Activated naive CD4-positive, alpha-beta T cell treated with Interleukin-2 at 50 U/mL for 16 hours (primary cell): ENCODE data around the gene GRPEL1.

ENCODE experiments used
- DNase-seq: peaks from one replicate; pipeline ENCODE4 v3.0.0-alpha.2; 2020

GRPEL1 gene

GRCh38 chr4:7021355-7021754 lies 46.5 kb downstream of the GRPEL1 start:
- DNase-seq: no peak

- no peak for DNase-seq
These were observed 47.0 kb downstream of the GRPEL1 start for GRCh38 chr4:7020856-7021255.

- no peak for DNase-seq
These were observed 47.6 kb downstream of the GRPEL1 start for GRCh38 chr4:7020290-7020689.

GRCh38 chr4:7019367-7019766 lies 48.5 kb downstream of the GRPEL1 start:
- no peak for DNase-seq

- no peak for DNase-seq
These were observed 49.6 kb downstream of the GRPEL1 start for GRCh38 chr4:7018281-7018680.

GRCh38 chr4:7017446-7018048 lies 50.3 kb downstream of the GRPEL1 start:
- no peak for DNase-seq

GRCh38 chr4:7016512-7016911 lies 51.4 kb downstream of the GRPEL1 start:
- DNase-seq: no peak

- DNase-seq: no peak
These were observed 51.8 kb downstream of the GRPEL1 start for GRCh38 chr4:7016086-7016485.

GRCh38 chr4:7015383-7016035 lies 52.4 kb downstream of the GRPEL1 start:
- DNase-seq: no peak

GRCh38 chr4:7014815-7015214 lies 53.0 kb downstream of the GRPEL1 start:
- DNase-seq: no peak

GRCh38 chr4:7013175-7013574 lies 54.7 kb downstream of the GRPEL1 start:
- DNase-seq: no peak

GRCh38 chr4:7009564-7009963 lies 58.3 kb downstream of the GRPEL1 start:
- no peak for DNase-seq
